A549 (cell line): ENCODE results near the gene MT1F. TPM values are rescaled to one million over a fixed set of nuclear protein-coding genes. Genes with fewer than 3 reads are reported as not detected.
A peak's percentile ranks its signal among the peaks of the same experiment; 100 is the strongest.

Source experiments
- ATAC-seq, 2 experiments: fragments of 200-7000 bp in 1 of 2; fragments of >200 bp in 1 of 2; cut with Nextera tagmentation in 1 of 2; cut with Tn5 transposase in 1 of 2; 3 replicates each; pipeline versions ENCODE4 v1.8.0 to v1.9.1; 2018 to 2020; ENCODE audit warnings: mild to moderate bottlenecking in 1 of 2, moderate library complexity in 1 of 2
- CTCF ChIA-PET: fragments of 300-600 bp; sonication (Branson Sonifier 250); formaldehyde crosslinking; extraction: SDS; loops from one replicate; lab custom pipeline; 2021; ENCODE audit warnings: antibody characterized with exemption, inconsistent platforms; lab: Yijun Ruan, JAX
- POLR2A ChIA-PET: fragments of 350-600 bp; formaldehyde crosslinking; extraction: SDS; loops from one replicate; lab custom pipeline; 2021; ENCODE audit warnings: antibody characterized with exemption, inconsistent platforms; lab: Yijun Ruan, JAX
- DNase-seq, 2 experiments: peaks; one replicate each; pipeline versions ENCODE4 v3.0.0 to v3.0.0-alpha.2; 2011 to 2016; ENCODE audit warnings: low read depth in 1 of 2, low spot score in 1 of 2
- FAIRE-seq: peaks from 2 replicates; lab custom pipeline; 2011; peaks lifted over from hg19 to GRCh38; lab: Jason Lieb, UNC
- H3K27ac ChIP-seq, 2 experiments: fragments of >200 bp; sonication (Bioruptor Twin); formaldehyde crosslinking; 3 replicates each; pipeline ENCODE4 v1.5.1; 2016 to 2017
- H3K4me1 ChIP-seq: fragments of >200 bp; sonication (Bioruptor Twin); formaldehyde crosslinking; 3 replicates; pipeline ENCODE4 v1.6.1; 2016
- H3K4me2 ChIP-seq: fragments of >200 bp; sonication (Bioruptor Twin); formaldehyde crosslinking; 3 replicates; pipeline ENCODE4 v1.6.1; 2016
- H3K4me3 ChIP-seq: fragments of >200 bp; sonication (Bioruptor Twin); formaldehyde crosslinking; 3 replicates; pipeline ENCODE4 v1.5.1; 2016
- H3K9me3 ChIP-seq: fragments of >200 bp; sonication (Bioruptor Twin); formaldehyde crosslinking; 3 replicates; pipeline ENCODE4 v1.6.1; 2016
- CBX2 ChIP-seq: fragments of 200-600 bp; sonication (generic); IDR thresholded peaks from 2 replicates; pipeline ENCODE4 v1.6.1; 2016; ENCODE audit warnings: low read depth, mild to moderate bottlenecking, borderline replicate concordance
- CHD4 ChIP-seq: fragments of 200-600 bp; sonication (generic); IDR thresholded peaks from 2 replicates; pipeline ENCODE4 v1.6.1; 2016; ENCODE audit warnings: antibody characterized with exemption, mild to moderate bottlenecking, borderline replicate concordance
- ESRRA ChIP-seq: fragments of 150-350 bp; IDR thresholded peaks from 2 replicates; pipeline ENCODE4 v1.6.1; 2014; ENCODE audit warnings: mild to moderate bottlenecking, low read length, borderline replicate concordance
- FOXS1 ChIP-seq: fragments of 250-450 bp; sonication (Bioruptor Pico); IDR thresholded peaks from 2 replicates; pipeline ENCODE4 v1.5.0; 2020; ENCODE audit warnings: mild to moderate bottlenecking, moderate library complexity
- HDAC2 ChIP-seq: fragments of 200-600 bp; sonication (generic); IDR thresholded peaks from 2 replicates; pipeline ENCODE4 v1.6.1; 2016
- JUN ChIP-seq, 2 experiments: fragments of >200 bp; sonication (Bioruptor Twin); formaldehyde crosslinking; IDR thresholded peaks; 2 replicates in 1 of 2; 3 replicates in 1 of 2; pipeline ENCODE4 v1.6.1; 2016 to 2017
- KDM1A ChIP-seq: fragments of 200-600 bp; sonication (generic); IDR thresholded peaks from 2 replicates; pipeline ENCODE4 v1.6.1; 2016; ENCODE audit warnings: low read depth, mild to moderate bottlenecking
- MAFK ChIP-seq: fragments of 450-650 bp; IDR thresholded peaks from 2 replicates; pipeline ENCODE4 v1.6.1; 2014; ENCODE audit not compliant: partially characterized antibody
- MYC ChIP-seq: IDR thresholded peaks from 2 replicates; pipeline ENCODE4 v1.6.1; 2012; ENCODE audit warnings: mild to moderate bottlenecking, inconsistent platforms, low read length, improper control_type of control experiment, borderline replicate concordance
- PHF8 ChIP-seq: fragments of 200-600 bp; sonication (generic); IDR thresholded peaks from 2 replicates; pipeline ENCODE4 v1.6.1; 2016; ENCODE audit warnings: low read depth, mild to moderate bottlenecking, antibody characterized with exemption, moderate library complexity, borderline replicate concordance
- POLR2A ChIP-seq: IDR thresholded peaks from 2 replicates; pipeline ENCODE4 v1.6.1; 2012; ENCODE audit warnings: mild to moderate bottlenecking, low read length
- RAD21 ChIP-seq, 2 experiments: fragments of >200 bp in 1 of 2; sonication (Bioruptor Twin) in 1 of 2; formaldehyde crosslinking in 1 of 2; IDR thresholded peaks in 1 of 2; conservative IDR thresholded peaks in 1 of 2; 2 replicates in 1 of 2; 3 replicates in 1 of 2; pipeline ENCODE4 v1.6.1; 2012 to 2018; ENCODE audit warnings: inconsistent platforms in 1 of 2
- RARB ChIP-seq: fragments of 250-450 bp; sonication (Bioruptor Pico); IDR thresholded peaks from 2 replicates; pipeline ENCODE4 v1.8.0; 2021; ENCODE audit warnings: mild to moderate bottlenecking, moderate library complexity
- RNF2 ChIP-seq: fragments of 200-600 bp; sonication (generic); IDR thresholded peaks from 2 replicates; pipeline ENCODE4 v1.6.1; 2016; ENCODE audit warnings: low read depth, mild to moderate bottlenecking, antibody characterized with exemption, moderate library complexity, borderline replicate concordance
- SREBF2 ChIP-seq: fragments of 450-650 bp; IDR thresholded peaks from 2 replicates; pipeline ENCODE4 v1.6.1; 2014; ENCODE audit warnings: mild to moderate bottlenecking, moderate library complexity
- ZFP36 ChIP-seq: fragments of 450-650 bp; IDR thresholded peaks from 2 replicates; pipeline ENCODE4 v1.6.1; 2014; ENCODE audit warnings: borderline replicate concordance; ENCODE audit not compliant: partially characterized antibody
- ZNF302 ChIP-seq: fragments of 250-450 bp; sonication (Bioruptor Pico); IDR thresholded peaks from 2 replicates; pipeline ENCODE4 v1.9.0; 2021; ENCODE audit warnings: inconsistent platforms, mild to moderate bottlenecking, moderate library complexity
- WGBS: methylation state at CpG from one replicate; pipeline ENCODE4 v1.1.6; 2017; ENCODE audit errors: missing lambda C conversion rate; 5-methylcytosine and 5-hydroxymethylcytosine counted together
- polyA plus RNA-seq, 4 experiments: library from polyadenylated mRNA; depleted of rRNA in 3 of 4; stranded (reverse); fragments of >200 nt; fragmentation: RNase III in 1 of 4; extraction: RNeasy Plus Mini Kit Qiagen cat#74134 plus additional on column Dnase treatment in 1 of 4; gene quantifications; 2 replicates in 3 of 4; 3 replicates in 1 of 4; pipeline ENCODE4 v1.2.3, GENCODE V29; 2011 to 2017
- TF ChIP-seq, protein P1 (sequence below): IDR thresholded peaks from 2 replicates; pipeline ENCODE4 v1.6.1; 2012
- TF ChIP-seq, protein P2 (sequence below): fragments of >200 bp; sonication (Bioruptor Twin); formaldehyde crosslinking; IDR thresholded peaks from 2 replicates; pipeline ENCODE4 v1.6.1; 2016
- TF ChIP-seq, protein P3 (sequence below): fragments of 150-350 bp; IDR thresholded peaks from 2 replicates; pipeline ENCODE4 v1.6.1; 2014; ENCODE audit warnings: low read depth, mild to moderate bottlenecking, low read length
- TF ChIP-seq, protein P4 (sequence below): IDR thresholded peaks from 2 replicates; pipeline ENCODE4 v1.6.1; 2012; ENCODE audit warnings: low read depth, borderline replicate concordance
- TF ChIP-seq, protein P5 (sequence below): IDR thresholded peaks from 2 replicates; pipeline ENCODE4 v1.6.1; 2012
- TF ChIP-seq, protein P6 (sequence below): fragments of >200 bp; sonication (Bioruptor Twin); formaldehyde crosslinking; IDR thresholded peaks from 3 replicates; pipeline ENCODE4 v1.6.1; 2016

MT1F gene
- polyA plus RNA-seq, 2 of the 4 experiments (the other 2 are of a cell fraction) = 4.1 to 11.3 TPM

DNA sequence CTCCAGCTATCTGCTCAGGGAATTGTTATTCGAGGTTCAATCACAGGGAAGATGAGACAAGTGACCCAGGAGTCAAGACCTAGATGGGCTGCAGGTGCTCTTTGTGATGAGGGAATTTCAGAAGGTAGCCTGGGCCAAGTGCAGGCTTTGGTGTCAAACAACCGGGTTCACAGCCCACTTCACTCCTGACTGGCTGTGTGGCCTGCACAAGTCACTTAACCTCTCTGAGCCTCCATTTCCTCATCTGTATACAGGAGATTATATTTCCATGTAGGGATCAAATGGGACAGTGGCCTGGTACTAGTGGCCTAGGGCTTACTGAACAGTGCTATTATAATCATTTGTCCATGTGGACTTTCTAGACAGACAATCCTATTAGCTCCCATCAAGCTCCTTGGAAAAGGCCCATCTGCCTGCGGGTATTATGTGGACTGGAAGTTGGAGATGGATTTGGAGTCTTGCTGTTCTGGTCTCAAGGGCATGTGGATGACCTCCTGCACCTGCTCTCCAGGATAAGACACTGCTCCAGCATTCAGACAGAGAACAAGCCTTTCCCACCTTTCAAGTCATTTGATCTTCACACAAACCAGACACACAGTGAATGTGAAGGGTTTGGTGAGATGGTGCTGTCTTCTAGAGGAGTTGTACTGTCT is 21.4 kb downstream of the MT1F start:
- no peaks in the 10 kb centered on the region for H3K9me3 ChIP-seq
- no peak for FAIRE-seq
- POLR2A ChIA-PET = no interaction called here

DNA sequence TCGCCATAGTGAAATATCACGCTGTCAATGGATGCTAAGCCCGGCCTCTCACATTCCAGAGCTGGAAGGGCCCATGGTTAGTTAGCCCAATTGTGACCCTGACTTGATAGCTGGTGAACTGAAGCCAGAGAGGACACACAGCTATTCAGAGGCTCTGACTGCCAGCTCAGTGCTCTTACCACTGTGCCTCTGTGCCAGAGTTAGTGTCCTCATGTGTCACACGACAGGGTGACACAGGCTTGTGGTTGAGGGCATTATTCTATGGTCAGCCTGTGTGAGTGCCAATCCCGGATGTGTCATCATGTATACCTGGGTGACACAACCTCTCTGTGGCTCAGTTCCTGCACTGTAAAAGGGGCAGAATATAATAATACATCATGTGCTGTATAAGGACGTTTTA is 22.1 kb downstream of the MT1F start:
- H3K4me2 ChIP-seq = no peak overlapping the region
- ChIA-PET POLR2A (no interaction called here), CTCF (interaction anchor here (0.6 kb wide), 1 partner anchor 22 kb away, joined by 3 read pairs; no protein-coding TSS in a partner anchor)
- H3K9me3 ChIP-seq = no peaks in the 10 kb centered on the region
- no peak overlapping the region for H3K4me3 ChIP-seq
- FAIRE-seq (no peak), ATAC-seq (no peak), DNase-seq (no peak)
- TF ChIP-seq CHD4 (no peak), ZNF302 (CRISPR knock-in tag) (no peak), ESRRA (no peak), POLR2A (no peak), KDM1A (no peak), RNF2 (no peak), RAD21 (conservative IDR thresholded peaks at IDR 0.05 in 1 of 2, IDR thresholded peaks at IDR 0.05 in 1 of 2) (no peak), CBX2 (no peak), RARB (CRISPR knock-in tag) (no peak)
- TF ChIP-seq, protein P1, sequence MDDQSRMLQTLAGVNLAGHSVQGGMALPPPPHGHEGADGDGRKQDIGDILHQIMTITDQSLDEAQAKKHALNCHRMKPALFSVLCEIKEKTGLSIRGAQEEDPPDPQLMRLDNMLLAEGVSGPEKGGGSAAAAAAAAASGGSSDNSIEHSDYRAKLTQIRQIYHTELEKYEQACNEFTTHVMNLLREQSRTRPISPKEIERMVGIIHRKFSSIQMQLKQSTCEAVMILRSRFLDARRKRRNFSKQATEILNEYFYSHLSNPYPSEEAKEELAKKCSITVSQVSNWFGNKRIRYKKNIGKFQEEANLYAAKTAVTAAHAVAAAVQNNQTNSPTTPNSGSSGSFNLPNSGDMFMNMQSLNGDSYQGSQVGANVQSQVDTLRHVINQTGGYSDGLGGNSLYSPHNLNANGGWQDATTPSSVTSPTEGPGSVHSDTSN = no peak
- TF ChIP-seq, protein P2, sequence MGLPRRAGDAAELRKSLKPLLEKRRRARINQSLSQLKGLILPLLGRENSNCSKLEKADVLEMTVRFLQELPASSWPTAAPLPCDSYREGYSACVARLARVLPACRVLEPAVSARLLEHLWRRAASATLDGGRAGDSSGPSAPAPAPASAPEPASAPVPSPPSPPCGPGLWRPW = no peak
- TF ChIP-seq, protein P3, sequence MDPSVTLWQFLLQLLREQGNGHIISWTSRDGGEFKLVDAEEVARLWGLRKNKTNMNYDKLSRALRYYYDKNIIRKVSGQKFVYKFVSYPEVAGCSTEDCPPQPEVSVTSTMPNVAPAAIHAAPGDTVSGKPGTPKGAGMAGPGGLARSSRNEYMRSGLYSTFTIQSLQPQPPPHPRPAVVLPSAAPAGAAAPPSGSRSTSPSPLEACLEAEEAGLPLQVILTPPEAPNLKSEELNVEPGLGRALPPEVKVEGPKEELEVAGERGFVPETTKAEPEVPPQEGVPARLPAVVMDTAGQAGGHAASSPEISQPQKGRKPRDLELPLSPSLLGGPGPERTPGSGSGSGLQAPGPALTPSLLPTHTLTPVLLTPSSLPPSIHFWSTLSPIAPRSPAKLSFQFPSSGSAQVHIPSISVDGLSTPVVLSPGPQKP = no peak
- peaks cover 9% of the 10 kb centered on the region; the same call in 2 of the 3 replicates for H3K4me1 ChIP-seq
- H3K27ac ChIP-seq = no peak overlapping the region; a peak in 1 of 6 replicates
- WGBS = 72% methylated on average over 6 of the region's 6 CpGs

More for the DNA sequence above, 21.4 kb downstream of the MT1F start:
- Histone ChIP-seq H3K4me2 (no peak overlapping the region), H3K27ac (no peak overlapping the region; a peak in 1 of 6 replicates), H3K4me1 (peaks cover 9% of the 10 kb centered on the region; the same call in 2 of the 3 replicates), H3K4me3 (no peak overlapping the region)
- ATAC-seq (no peak), DNase-seq (no peak)
- CTCF ChIA-PET = interaction anchor here (1.2 to 4.3 kb wide), 5 partner anchors 17 to 111 kb away, joined by 3 to 33 read pairs (median 13); no protein-coding TSS in a partner anchor
- WGBS = 77% methylated on average over 3 of the region's 3 CpGs
- TF ChIP-seq SREBF2 = no peak
- peak; percentile 17 for TF ChIP-seq ZFP36

DNA sequence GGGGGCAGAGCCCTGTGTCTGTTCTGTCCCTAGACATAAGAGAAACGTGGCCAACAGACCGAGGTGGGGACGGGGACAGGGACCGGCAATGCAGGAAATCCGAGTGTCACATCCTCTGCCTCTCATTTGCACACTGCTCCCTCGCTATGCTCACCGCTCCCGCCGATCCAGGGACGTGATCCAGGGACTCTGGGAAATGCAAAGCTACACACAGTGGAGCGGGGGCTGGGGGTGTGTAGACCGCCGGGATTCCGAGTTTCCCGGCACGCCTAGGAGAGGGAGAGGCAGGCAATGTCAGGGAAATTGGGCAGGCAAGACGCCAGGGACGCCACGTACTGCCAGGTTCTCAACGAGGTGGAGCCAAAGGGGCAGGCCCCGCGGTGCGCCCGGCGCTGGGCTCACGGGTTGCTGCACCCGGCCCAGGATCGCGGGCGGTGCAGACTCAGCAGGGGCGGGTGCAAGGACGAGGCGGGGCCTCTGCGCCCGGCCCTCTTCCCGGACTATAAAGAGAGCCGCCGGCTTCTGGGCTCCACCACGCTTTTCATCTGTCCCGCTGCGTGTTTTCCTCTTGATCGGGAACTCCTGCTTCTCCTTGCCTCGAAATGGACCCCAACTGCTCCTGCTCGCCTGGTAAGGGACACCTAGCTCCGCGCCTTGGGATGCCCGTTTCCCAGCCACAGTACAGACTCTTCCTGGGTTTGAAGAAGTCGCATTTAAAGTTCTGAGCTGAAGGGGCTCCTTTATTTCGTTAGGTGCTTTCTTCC is 24.4 kb downstream of the MT1F start, which contains the start of gene MT1X:
TSS of gene MT1X (plus strand) at position 532 of the 764 bp plus-strand sequence. CDS start at position 603, 71 bp downstream.
- peak within 1 kb of the TSS; percentile 60 for H3K4me3 ChIP-seq
- peak within 1 kb of the TSS; percentile 88 for H3K4me2 ChIP-seq
- peaks cover 4% of the 10 kb centered on the region; the same call in 1 of the 3 replicates for H3K9me3 ChIP-seq
- peaks cover 9% of the 10 kb centered on the region; the same call in 2 of the 3 replicates for H3K4me1 ChIP-seq
- FAIRE-seq = no peak
- TF ChIP-seq, protein P4, sequence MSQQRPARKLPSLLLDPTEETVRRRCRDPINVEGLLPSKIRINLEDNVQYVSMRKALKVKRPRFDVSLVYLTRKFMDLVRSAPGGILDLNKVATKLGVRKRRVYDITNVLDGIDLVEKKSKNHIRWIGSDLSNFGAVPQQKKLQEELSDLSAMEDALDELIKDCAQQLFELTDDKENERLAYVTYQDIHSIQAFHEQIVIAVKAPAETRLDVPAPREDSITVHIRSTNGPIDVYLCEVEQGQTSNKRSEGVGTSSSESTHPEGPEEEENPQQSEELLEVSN = peak; percentile 52; the same call in 1 of the 2 replicates
- TF ChIP-seq, protein P5, sequence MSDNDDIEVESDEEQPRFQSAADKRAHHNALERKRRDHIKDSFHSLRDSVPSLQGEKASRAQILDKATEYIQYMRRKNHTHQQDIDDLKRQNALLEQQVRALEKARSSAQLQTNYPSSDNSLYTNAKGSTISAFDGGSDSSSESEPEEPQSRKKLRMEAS = peak; percentile 84
- TF ChIP-seq JUN (IDR thresholded peaks at IDR 0.05) (peak; percentile 85 to 87), FOXS1 (CRISPR knock-in tag) (no peak), PHF8 (no peak; the same call in 1 of the 2 replicates), MAFK (peak; percentile 85), POLR2A (peak; percentile 75), MYC (peak; percentile 58; the same call in 1 of the 2 replicates), HDAC2 (no peak)
- TF ChIP-seq, protein P6, sequence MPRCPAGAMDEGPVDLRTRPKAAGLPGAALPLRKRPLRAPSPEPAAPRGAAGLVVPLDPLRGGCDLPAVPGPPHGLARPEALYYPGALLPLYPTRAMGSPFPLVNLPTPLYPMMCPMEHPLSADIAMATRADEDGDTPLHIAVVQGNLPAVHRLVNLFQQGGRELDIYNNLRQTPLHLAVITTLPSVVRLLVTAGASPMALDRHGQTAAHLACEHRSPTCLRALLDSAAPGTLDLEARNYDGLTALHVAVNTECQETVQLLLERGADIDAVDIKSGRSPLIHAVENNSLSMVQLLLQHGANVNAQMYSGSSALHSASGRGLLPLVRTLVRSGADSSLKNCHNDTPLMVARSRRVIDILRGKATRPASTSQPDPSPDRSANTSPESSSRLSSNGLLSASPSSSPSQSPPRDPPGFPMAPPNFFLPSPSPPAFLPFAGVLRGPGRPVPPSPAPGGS = peak; percentile 92
- peak; percentile 96 to 99 for ATAC-seq
- H3K27ac ChIP-seq = peak within 1 kb of the TSS; percentile 84 to 85
- CTCF ChIA-PET = interaction anchor here (0.7 to 6.2 kb wide), 5 partner anchors 8 to 81 kb away, joined by 4 to 42 read pairs (median 5); partner anchors contain the start of gene MT2A
- POLR2A ChIA-PET = interaction anchor here (0.6 to 6.5 kb wide), 17 partner anchors 10 to 231 kb away, joined by 3 to 185 read pairs (median 5); partner anchors contain the start of genes MT1F, MT2A, NUDT21 and OGFOD1
- peak; percentile 85 to 89 for DNase-seq
- 2% methylated on average over 40 of the region's 49 CpGs for WGBS
